ENCODE results near the gene MAD2L1.

Gene MAD2L1

DNA sequence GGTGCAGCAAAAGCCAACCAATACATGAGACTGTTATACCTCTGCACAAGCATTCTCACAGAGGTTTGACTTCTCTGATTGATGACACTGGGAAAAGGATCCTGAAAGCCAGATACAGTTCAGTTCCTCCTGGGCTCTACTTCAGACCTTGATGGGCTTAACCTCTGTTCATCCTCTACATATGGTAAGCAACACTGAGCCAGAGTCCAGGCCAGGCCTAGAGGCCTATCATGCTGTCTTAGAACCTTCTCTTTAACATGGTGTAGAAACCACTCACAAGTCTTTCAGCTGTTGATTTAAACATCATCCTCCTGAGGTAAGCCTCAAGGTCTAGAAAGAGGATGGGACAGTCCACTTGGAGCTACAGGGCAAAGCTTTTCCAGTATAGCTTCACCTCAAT lies 9.2 kb downstream of the MAD2L1 start:
- DNase-seq (no peak), ATAC-seq (no peak)

DNA sequence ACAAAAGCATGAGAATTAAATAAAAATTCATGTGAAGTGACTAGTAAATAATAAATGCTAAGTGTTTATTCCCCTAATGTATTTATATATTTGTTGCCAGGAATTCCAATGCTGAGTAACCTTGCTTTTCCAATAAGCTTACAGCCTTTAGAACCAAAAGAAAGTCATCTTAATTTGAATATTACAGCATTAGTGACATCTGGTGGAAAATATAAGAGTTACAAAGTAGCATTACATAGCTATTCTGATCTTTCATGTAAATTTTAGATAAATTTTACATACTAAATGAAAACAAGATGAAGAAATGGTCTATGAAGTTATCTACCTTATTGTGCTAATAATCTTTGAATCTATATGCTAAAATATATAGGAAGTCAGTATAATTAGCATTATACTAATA lies 10.4 kb downstream of the MAD2L1 start:
- ATAC-seq (no peak), DNase-seq (no peak)

DNA sequence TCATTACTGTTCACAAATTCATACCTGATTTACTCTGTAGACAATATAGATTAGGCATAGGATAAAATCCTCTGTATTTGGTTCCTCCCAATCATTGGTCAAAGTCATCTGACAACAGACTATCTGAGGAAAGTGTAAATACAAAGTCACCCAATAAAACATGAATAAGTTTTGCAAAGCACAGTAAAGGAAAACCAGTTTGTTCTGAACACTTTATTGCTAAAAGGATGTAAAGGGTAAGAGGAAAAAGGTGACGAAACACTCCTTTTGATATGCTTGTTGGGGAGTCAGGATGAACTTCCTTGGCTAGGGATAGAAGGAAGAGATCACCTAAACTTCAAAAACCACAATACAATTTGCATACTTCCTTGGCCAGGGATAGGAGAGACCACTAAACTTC lies 10.9 kb downstream of the MAD2L1 start:
- ATAC-seq: no peak
- DNase-seq: no peak

DNA sequence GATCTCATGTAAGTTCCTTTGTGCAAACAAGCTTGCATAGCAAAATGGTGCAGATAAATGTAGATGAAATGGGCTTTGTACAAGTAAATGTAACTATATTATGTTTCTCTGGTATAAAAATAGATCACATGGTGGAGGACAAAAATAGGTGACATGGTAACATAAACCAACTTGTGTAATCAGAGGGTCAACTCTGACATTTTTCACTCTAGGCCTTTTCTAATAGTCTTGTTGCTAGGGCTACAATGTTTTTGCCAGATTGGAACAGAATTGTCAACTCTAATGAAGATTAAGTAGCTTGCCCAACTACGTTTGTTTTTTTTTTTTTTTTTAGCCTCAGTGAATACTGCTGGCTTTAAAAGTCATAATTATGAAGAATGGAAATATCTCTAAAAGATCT lies 11.5 kb downstream of the MAD2L1 start:
- ATAC-seq (no peak), DNase-seq (no peak)

DNA sequence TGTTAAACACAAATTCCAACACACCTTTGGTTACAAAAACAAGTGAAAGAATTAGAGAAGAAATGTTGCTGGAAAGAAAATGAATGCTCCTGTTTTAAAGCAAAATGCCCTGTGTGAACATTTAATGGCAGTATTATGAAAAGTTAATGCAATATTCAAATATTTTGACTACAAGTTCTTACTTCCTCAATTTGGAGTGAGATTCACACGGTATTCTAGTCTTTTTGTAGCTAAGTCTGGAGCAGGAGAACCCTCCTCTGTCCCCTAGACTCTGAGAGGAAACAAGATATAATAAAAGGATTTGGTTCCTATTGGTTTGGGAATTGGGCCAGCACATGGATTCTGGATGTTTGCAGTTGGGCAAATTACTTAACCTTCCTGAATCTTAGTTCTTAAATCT lies 12.7 kb downstream of the MAD2L1 start:
- ATAC-seq: no peak
- DNase-seq: no peak

DNA sequence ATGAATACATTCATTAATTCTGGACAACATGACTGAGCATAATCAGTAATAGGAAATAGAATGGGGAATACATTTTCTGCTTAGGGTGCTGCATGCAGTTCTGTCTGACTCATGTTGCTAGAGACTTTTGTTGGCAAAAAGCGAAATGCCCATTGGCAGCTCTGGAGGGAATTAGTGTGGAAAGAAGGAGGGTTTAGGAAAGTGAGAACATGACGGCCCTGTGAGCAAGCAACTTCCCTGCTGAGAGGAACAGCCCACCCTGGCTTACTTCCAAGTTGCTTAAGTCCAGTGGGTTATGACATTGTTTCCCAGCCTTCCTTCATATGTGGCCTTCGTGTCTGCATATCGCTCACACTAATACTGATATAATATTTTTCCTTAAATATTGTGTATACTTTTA lies 13.8 kb downstream of the MAD2L1 start:
- ATAC-seq (no peak), DNase-seq (no peak)

DNA sequence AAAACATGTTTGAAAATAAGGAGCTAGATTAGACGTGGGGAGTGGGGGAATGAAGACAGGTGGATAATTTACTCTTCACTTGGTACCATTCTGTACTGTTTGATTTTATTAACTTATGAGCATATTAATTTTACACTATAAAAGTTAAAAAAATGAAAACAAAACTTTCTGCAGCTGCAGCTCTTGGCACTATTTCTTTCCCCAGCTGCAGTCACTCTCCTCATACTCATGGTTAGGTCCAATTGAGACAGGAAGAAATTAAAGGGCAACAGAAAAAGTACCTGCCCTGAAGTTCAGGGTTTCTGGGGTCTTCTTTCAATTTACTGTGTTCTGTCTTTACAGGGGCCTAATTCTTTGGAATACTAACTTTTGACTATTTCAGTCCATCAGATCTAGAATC lies 15.4 kb downstream of the MAD2L1 start:
- DNase-seq: no peak
- ATAC-seq: no peak

DNA sequence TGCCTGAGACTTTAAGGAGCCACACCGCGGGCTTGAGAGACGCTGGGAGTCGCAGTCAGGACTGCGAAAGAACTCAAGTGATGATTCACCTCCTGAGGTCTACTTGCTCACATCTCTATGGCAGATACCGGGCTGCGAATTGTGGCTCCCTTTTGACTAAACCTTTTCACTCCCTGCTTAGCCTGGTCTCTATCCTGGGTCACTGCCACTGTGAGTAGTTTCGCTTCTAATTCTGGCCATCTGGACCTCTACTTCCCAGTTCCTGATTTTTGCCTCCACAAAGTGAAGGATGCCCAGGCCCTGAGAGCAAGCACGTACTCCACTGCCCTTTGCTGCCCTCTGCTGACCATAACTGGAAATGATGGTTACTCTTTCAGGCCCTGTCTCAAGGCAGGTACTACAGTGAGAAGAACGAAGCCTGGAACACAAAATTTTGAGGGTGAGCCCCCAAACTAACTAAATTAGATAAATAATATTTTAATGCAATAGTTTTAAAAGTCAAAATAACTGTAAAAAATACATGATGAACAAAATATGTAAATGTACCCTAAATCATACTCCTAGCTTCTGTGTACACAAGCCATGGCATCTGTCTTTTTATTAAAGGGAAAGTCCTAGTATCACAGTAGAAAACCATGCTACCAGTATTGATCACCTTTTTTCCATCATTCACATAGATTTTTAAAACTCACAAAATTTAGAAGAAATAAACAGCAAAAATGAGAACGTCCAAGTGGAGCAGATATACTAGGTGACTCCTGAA lies 16.7 kb downstream of the MAD2L1 start:
- ATAC-seq (peak; percentile 88), DNase-seq (peak; percentile 74)

DNA sequence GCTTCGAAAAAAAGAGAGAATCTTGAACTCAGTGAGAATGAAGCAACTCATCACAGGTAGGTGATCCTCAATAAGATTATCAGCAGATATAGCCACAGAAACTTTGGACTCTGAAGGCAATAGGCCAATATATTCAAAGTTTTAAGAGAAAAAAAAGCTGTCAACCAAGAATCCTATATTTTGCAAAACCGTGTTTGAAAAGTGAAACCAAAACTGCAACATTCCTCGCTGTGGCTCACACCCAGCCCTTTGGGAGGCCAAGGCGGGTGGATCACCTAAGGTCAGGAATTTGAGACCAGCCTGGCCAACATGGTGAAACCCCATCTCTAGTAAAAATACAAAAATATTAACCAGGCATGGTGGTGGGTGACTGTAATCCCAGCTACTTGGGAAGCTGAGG lies 22.8 kb downstream of the MAD2L1 start:
- no peak for DNase-seq
- no peak for ATAC-seq

DNA sequence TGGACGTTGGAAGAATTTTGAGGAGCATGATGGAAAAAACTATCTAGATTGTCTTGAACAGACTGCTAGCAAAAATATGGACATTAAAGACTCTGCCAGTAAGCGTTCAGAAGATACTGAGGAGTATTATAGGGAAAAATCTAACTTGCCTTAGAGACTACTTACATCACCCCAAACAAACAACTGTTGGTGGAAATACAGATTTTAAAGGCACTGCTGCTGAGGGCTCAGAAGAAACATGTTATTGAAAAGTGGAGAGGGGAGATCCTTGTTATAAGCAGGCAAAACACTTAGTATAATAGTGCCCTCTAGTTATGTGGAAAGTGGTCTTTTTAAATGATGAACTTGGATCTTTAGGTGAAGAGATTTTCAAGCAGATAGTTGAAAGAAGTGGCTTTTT lies 29.2 kb downstream of the MAD2L1 start:
- DNase-seq: no peak

DNA sequence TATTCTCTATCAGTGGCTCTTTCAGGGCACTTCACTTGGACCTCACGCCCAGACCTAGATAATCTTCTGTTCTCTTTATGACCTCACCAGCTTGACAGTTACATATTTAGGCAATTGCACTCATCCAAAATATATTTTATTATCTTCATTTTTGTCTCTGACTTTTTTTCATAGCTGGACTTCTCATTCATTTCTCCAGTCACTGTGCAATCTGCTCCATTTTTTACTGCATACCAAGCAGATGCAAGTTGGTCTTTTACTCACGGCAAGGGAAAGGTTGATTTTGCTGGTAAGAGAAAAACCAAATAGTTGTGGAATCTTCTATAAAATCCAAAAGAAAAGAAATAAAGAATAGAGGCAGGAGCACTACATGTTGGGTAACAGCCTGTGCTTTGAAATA lies 31.7 kb downstream of the MAD2L1 start:
- DNase-seq (no peak), ATAC-seq (no peak)

More for the DNA sequence above, 29.2 kb downstream of the MAD2L1 start:
- ATAC-seq: no peak

DNA sequence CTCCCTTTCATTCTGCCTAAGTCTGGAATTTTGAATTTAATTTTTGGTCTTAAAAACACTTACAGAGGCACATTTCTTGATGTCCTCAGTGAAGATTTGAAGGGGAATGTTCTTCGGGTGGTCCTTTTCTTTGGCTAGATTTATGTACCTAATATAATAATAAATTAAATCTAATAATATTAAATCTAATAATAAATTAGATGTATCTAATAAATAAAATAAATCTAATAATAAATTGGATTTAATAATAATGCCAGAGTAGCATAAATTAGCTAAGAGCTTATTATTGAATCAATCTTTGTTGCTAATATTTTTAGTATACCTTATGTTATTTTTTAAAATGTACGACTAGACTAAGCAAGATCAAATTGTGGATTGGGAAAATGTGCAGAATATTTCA lies 39.8 kb downstream of the MAD2L1 start:
- no peak for ATAC-seq
- DNase-seq: no peak

DNA sequence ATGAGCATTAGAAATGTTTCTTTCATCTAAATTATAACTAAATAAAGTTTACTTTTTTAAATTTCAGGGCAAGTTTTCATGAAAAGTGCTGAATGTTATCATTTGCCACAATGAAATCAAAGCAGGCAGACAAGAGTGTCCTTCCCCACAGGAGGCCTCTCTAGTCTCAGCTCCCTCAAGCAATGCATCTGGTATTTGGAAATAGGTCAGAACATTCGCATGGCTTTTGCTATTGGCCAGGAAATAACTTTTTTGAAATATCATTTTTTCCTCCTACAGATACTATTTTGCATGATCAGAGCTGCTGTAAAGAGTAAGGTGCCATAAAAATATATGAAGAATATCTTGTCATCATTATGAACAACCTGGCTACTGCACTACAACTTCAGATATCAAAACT lies 41.1 kb downstream of the MAD2L1 start:
- ATAC-seq (no peak), DNase-seq (no peak)

DNA sequence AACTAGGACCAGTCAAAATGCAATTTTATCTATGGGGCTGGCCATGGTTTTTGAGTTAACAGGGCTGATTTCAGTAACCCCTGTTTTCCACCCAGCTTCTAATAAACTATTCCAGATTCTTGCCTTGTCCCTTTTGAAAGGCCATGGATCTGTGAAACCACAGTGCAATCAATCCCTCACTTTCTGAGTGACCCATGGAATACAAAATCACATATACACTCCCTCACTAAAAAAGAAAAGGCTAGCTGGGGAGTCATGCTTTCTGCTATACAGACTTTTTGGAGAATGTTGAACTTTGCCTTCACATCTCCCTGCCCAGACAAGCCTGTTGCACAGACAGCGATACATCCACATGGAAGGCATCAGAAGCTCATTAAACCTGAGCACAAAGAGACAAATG lies 47.9 kb downstream of the MAD2L1 start:
- ATAC-seq (no peak), DNase-seq (no peak)

DNA sequence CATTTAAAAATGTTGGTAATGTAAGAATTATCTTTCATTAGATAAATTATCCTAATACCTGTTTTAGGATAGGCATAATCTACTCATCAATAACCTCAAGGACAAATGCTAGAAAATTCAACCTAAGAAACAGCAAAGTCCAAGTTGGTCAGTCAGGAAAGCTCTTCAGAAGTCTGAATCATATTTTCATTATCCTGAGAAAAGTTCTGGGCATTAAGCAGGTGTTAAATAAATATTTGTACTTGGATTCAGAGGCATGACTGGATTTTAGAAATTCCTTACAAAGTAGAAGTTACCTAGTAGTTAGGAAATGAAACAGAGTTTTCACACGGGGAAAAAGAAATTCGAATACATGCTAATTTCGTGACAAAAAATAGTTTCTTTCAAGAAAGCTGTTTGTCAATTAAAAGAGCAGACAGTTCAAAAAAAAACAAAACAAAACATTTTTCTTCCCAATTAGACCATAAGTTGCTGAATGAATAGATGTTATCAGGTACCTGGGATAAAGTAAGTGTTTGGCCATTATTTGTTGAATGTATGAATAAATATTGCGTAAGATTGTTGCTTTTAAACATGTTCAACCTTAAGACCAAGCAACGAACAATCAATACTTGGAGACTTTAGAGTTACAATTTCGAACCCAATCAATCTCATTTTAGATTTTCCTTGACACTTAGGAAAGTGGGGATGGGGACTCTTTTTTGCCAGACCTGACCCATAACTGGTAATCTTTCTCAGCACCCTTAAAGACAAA lies 48.5 kb downstream of the MAD2L1 start:
- DNase-seq (no peak), ATAC-seq (no peak)

DNA sequence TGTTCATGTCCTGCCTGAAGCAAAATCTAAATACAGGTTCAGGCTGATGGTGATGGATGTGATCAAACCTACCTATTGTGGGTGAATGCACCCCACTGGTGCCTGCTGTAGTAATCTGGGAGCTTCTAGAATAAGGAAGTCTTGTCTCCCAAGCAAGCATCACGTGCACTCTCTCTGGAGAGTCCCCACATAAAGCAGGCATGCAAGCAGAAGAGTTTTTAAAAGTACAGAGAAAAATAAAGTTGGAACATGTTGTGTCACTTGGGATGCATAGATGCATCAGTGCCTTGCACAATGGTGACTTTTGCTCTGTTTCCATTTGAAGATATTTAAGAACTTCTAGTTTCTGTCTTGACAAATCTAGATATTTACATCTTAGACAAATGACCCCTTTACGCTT lies 54.9 kb downstream of the MAD2L1 start:
- no peak for DNase-seq

DNA sequence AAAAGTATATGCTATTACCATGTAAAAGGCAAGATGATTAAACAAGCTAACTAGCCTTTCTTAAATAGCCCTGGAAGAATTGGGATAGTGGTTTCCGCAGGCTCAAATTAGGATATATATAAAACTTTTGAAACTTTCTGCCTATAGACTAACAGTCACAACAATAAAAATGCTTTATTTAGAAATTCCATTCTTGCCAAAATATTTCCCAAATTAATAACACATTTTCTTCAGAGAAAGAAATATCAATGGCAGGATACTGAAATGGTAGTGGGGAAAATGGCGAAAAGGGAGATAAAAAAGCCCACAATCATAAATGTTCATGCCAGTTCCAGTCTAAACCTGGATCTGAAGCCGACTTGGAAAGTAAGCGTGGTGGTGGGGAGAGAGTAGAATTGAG lies 56.0 kb downstream of the MAD2L1 start:
- DNase-seq (no peak), ATAC-seq (no peak)

More for the DNA sequence above, 54.9 kb downstream of the MAD2L1 start:
- ATAC-seq: no peak

DNA sequence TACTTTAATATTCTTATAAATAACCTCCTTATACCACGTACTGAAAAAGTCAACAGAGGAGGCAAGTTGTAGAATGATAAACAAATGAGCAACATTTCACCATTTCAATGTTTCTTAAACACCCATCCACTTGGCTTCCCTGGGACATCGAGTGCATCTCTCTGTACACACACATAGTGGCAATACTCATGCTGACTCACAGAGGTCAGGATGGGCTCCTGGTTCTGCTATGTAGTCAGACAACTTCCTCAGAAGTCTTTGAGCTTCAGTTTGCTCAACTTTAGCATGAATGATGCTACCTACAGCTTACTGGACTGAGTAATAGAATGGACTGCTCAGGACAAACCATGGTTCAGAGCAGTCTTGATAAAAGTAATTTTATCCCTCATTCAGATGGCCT lies 56.9 kb downstream of the MAD2L1 start:
- DNase-seq: no peak
- peak; percentile 40 for ATAC-seq

DNA sequence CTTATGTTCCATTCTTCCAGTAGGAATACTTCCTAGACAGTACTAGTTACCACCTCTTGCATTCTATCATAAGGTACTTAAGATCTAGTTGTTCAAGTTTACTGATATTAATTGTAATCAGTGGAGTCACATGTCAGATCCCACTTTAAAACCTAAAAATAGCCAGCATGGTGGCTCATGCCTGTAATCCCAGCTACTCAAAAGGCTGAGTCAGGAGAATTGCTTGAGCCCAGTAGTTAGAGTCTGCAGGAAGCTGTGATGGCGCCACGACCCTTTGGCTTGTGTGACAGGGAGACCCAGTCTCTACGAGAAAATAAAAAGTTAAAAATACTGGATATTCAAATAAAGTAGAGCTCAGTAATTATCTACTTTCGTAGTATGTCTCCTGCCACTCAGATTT lies 57.7 kb downstream of the MAD2L1 start:
- ATAC-seq (no peak), DNase-seq (no peak)

DNA sequence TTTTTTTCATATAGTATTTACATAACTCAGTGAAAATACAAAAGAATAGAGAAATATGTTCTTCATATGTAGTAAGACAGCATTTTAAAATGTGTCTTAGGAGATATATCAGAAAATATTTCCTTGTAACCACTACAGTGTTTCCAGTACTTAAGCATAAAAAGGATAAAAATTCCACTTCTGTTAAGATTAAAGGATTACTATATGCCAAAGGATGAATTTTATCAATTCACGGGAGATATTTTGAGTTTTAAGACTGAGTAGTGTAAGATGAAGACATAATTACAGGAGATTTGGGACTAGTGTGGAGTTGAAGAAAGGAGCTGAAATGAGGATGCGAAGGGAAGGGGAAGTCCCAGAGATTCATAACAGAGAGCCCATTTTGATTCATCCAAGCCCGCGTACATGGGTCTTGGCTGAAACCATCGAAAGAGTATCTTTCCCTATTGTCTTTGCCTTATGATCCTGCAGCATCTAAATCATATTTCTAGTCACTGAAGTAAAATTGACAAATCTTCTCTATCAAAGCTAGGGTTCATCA lies 58.7 kb downstream of the MAD2L1 start:
- no peak for ATAC-seq
- DNase-seq: no peak

DNA sequence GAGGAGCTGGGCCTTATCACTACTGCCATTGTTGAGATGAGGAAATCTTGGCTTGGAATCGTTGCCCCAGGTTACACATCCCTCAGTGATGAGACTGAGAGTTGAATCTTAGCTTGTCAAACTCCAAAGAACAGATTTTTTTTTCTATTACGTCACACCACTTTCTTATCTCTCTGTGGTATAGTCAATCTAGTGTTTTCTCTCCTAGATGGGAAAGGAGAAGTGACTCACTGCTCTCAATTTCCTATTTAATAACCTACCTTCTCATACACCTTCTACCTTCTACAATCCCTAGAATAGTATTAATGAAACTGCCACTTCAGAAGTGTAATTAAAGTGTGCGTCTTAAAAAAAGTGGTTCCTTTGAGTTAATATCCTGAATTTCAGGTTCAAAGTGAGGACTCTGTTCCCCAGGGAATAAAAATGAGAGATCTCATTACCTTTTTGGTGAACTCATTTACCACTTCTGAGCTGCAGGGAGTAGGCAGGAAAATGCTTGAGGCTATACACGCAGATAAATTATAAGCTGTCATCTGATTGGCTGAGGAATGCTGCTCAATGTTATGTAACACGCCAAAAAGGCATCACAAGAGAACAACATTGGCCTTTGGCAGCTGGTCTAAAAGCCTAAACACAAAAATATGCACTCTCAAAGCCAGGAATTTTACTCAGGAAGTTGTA lies 59.3 kb downstream of the MAD2L1 start:
- no peak for DNase-seq
- ATAC-seq: no peak
